NCI-H1092 treated with DMSO at 0.1 percent for 48 hours (cell line): Measurements from ENCODE around the gene CSNK1A1.
"Not testable (repeated sequence)": the region's sequence is repeated elsewhere in the genome, so short reads cannot be mapped to it uniquely, and the experiment has no call there.

Experiments used
- DNase-seq: peaks from one replicate; lab custom pipeline; 2025; lab: John Stamatoyannopoulos, UW

CSNK1A1 gene

DNA sequence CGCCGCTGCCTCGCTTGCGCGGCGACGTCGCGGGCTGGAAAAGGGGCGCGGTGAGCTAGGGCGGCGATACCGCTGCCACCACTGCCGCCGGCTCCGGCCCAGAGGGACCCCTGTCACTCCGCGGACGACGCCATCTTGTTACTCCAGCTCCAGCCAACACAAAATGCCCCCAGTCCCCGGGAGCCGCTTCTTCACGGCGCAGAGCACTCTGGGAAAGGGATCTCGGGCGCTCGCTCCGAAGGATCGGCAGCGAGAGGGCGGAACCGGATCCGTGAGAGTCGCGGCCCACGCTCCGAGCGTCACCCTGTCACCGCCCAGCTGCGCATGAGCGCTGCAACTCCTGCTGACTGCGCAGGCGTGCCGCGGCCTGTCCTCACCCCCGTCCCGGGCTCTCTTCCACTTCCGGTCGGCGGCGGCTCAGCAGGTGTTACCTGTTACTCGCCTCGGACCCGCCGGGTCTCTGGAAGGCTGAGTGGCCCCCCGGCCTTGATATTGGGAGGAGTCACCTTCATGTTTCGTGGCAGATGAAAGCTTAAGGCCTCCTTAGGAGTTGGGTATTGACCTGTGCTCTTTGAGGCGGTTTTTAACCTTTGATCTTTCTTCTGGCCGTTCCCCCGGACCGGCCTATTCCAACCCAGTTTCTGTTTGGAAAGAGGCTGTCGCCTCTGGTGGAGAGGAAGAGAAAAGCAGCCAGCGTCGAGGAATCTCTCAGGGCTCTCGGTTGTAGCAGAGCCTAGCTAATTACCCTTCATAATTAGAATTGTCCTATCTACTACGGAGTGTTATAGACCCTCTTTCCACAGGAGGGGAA is at the start of gene CSNK1A1:
TSS of gene CSNK1A1 (minus strand) at position 213 of the 811 bp plus-strand sequence. CDS start 475 bp downstream, outside the sequence.
- DNase-seq = peak; percentile 97

GRCh38 chr5:149600932-149601331 is 49.7 kb upstream of the CSNK1A1 start:
- DNase-seq = no peak

- DNase-seq = no peak
Measured at GRCh38 chr5:149599375-149599774, 48.1 kb upstream of the CSNK1A1 start.

- no peak for DNase-seq
Measured at GRCh38 chr5:149598966-149599365, 47.7 kb upstream of the CSNK1A1 start.

DNA sequence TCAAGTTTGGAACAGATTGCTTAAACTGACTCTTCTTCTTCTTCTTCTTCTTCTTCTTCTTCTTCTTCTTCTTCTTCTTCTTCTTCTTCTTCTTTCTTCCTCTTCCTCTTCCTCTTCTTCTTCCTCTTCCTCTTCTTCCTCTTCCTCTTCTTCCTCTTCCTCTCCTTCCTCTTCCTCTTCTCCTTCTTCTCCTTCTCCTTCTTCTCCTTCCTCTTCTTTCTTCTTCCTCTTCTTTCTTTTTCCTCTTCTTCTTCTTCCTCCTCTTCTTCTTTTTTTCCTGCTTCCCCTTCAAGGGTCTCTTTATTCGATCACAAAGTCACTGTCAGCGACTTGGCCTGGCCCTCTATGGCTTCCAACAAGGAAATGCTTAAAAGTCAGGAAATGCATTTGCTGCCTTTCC is 47.0 kb upstream of the CSNK1A1 start:
- not testable (repeated sequence) for DNase-seq

GRCh38 chr5:149597618-149598017 is 46.4 kb upstream of the CSNK1A1 start:
- no peak for DNase-seq

- no peak for DNase-seq
Measured at GRCh38 chr5:149596712-149597111, 45.5 kb upstream of the CSNK1A1 start.

GRCh38 chr5:149595105-149595504 is 43.9 kb upstream of the CSNK1A1 start:
- not testable (repeated sequence) for DNase-seq

DNA sequence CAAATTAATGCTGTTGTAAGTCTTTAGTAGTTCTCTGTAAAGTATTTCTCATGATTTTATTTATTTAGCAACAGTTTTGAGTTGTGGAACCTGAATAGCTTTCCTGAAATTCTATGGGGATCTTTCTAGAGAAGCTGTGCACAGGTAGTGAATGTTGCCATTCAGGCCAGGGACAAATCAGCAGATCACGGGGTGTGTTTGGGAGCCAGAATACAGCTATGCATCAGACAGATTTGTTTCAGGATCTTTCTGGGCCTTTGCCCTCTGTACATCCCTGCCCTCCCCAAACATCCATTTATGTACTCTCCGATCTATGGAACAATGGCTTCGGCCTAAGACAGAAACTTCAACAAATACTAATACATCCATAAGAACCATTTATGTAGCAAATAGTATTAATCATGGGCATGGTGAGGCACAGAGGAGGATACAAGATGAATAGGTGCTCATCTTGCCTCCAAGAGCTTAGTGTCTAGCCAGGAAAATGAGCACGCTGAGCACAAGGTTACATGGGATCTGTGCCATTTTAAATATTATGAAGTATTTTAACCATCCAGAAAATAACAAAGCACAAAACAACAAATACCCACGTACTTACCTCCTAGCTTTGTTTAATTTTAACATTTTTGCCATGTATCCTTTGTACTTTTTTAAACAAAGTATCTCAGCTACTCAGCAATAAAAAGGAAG is 43.1 kb upstream of the CSNK1A1 start:
- DNase-seq = no peak

GRCh38 chr5:149593370-149593769 is 42.1 kb upstream of the CSNK1A1 start:
- no peak for DNase-seq

- no peak for DNase-seq
Measured at GRCh38 chr5:149588936-149589335, 37.7 kb upstream of the CSNK1A1 start.

DNA sequence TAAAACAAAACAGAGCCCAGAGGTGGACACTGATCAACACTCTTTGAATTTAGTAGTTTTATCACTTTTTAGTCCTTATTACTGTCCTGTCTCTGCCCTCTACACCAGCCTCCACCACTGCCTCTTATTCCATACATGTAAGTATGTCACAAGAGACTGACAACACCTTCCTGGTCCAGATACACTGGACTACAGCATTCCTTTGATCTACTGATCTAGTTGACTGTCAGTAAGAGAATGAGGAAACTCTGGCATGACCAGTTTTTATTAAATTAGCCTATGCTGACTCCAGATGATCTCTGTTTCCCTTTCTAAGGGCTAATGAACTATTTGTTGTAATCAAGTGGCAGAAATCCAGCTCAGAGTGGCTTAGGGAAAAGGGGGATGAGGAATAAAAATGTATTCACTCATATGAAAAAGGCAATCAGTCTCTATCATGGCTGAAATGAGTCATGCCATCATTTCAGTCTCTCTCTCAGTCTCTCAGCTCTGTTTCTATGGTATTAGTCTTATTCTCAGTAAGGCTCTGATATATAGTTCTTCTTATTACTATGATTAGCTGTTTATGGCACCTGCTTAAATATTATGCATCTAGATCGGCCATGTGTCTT is 35.6 kb upstream of the CSNK1A1 start:
- DNase-seq = no peak

GRCh38 chr5:149585910-149586309 is 34.7 kb upstream of the CSNK1A1 start:
- no peak for DNase-seq

- DNase-seq = peak; percentile 16
Measured at GRCh38 chr5:149584121-149584520, 32.9 kb upstream of the CSNK1A1 start.

DNA sequence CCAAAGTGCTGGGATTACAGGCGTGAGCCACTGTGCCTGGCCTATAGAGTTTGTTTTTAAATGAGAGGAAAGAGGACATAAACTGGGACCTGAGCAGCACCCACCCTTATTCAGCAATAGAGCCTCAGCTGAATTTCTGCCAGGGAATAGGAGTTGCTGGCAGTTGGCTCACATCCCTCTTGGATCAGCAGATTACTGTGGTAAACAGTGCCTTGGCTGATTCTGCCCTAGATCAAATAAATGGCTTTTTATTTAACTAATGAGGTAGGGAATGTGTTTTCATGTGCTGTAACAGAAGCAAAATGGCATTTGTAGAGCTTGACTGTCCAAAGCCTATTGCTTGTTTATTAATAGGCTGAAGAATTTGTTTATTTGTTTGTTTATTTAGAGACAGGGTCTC is 32.2 kb upstream of the CSNK1A1 start:
- DNase-seq = peak; percentile 93

GRCh38 chr5:149581931-149582768 is 30.9 kb upstream of the CSNK1A1 start:
- peak; percentile 46 for DNase-seq

- DNase-seq = peak; percentile 71
Measured at GRCh38 chr5:149581192-149581861, 30.1 kb upstream of the CSNK1A1 start, which contains the start of gene ARHGEF37. Gene ARHGEF37 (plus strand): TSS chr5:149581498. CDS start chr5:149597770, 16,272 bp downstream.

- no peak for DNase-seq
Measured at GRCh38 chr5:149580808-149581191, 29.6 kb upstream of the CSNK1A1 start.

- no peak for DNase-seq
Measured at GRCh38 chr5:149578896-149579295, 27.7 kb upstream of the CSNK1A1 start.

DNA sequence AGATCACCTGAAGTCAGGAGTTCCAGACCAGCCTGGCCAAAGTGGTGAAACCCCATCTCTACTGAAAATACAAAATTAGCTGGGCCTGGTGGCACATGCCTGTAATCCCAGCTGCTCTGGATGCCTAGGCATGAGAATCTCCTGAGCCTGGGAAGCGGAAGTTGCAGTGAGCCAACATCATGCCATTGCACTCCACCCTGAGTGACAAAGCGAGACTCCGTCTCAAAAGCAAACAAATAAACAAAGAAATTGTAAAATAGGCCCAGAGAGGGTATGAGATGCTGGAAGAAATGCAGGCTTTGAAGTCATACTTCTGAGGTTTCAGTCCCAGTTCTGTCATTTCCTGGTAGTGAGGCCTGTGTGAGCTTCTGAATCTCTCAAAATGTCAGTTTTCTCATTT is 24.8 kb upstream of the CSNK1A1 start:
- no peak for DNase-seq

DNA sequence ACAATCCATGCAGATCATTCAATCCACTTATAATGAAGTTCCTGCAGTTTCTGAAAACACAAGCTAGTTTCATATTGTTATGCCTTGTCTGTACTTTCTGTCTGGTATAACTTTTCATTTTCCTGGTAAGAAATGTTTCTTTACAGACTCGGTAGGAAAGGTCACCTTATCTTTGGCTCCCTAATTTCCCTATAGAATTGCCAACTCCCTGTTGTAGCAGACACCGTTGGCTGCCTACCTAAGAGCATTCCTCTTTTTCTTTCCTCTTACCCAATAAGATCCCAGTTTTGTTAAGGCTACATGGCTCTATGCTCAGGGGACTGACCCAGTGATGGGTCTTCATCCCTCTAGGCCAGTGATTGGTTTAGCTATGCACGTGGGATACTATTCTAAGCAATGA is 23.9 kb upstream of the CSNK1A1 start:
- DNase-seq = no peak
